Tibial nerve (tissue), 4 donors: ENCODE data around the gene C5orf63. TPM values are rescaled to one million over a fixed set of nuclear protein-coding genes. Genes with fewer than 3 reads are reported as not detected.

Experiments used
- DNase-seq, 2 donors: peaks; one replicate each; pipeline ENCODE4 v3.0.0-alpha.2; 2019; ENCODE audit warnings: low spot score in 2 of 2
- H3K27ac ChIP-seq, 4 donors: fragments of 200-600 bp; sonication (generic) in 3 of 4; one replicate each; pipeline ENCODE4 v1.5.1; 2017 to 2019; ENCODE audit warnings: mild to moderate bottlenecking in 1 of 4
- H3K27me3 ChIP-seq, 2 donors: fragments of 200-600 bp; sonication (generic) in 1 of 2; one replicate each; pipeline versions ENCODE4 v1.5.1 to v1.6.0; 2017 to 2019
- H3K36me3 ChIP-seq, 3 donors: fragments of 200-600 bp; sonication (generic); one replicate each; pipeline ENCODE4 v1.5.1; 2018 to 2019
- H3K4me1 ChIP-seq, 4 donors: fragments of 200-600 bp; sonication (generic) in 3 of 4; one replicate each; pipeline ENCODE4 v1.5.1; 2017 to 2019
- H3K4me3 ChIP-seq, 4 donors: fragments of 200-600 bp; sonication (generic) in 3 of 4; one replicate each; pipeline ENCODE4 v1.5.1; 2017 to 2019; ENCODE audit warnings: mild to moderate bottlenecking in 1 of 4, moderate library complexity in 1 of 4
- H3K9me3 ChIP-seq, 4 donors: fragments of 200-600 bp; sonication (generic) in 3 of 4; one replicate each; pipeline ENCODE4 v1.5.1; 2017 to 2019
- EP300 ChIP-seq, 2 donors: sonication (generic); formaldehyde crosslinking; IDR thresholded peaks; one replicate each; pipeline ENCODE4 v1.6.1; 2017; ENCODE audit warnings: antibody characterized with exemption in 2 of 2, mild to moderate bottlenecking in 1 of 2
- POLR2A ChIP-seq, 2 donors: fragments of 450-650 bp; IDR thresholded peaks; one replicate each; pipeline ENCODE4 v1.6.1; 2017; ENCODE audit warnings: antibody characterized with exemption in 2 of 2, mild to moderate bottlenecking in 2 of 2, moderate library complexity in 2 of 2
- WGBS, 2 donors: methylation state at CpG; one replicate each; pipeline ENCODE4 v1.1.5; 2018; 5-methylcytosine and 5-hydroxymethylcytosine counted together
- total RNA-seq, 4 donors: library from RNA; depleted of rRNA; stranded (reverse); fragments of >200 nt; gene quantifications; one replicate each; pipeline ENCODE4 v1.1.0, GENCODE V29; 2016
- TF ChIP-seq, protein P1 (sequence below), 5 experiments: fragments of 200-600 bp in 3 of 5; fragments of 450-650 bp in 2 of 5; sonication (generic) in 3 of 5; IDR thresholded peaks; one replicate each; pipeline ENCODE4 v1.5.1; 2016 to 2019; ENCODE audit warnings: antibody characterized with exemption in 5 of 5, mild to moderate bottlenecking in 3 of 5, moderate library complexity in 2 of 5

Gene C5orf63
- total RNA-seq, 4 donors from 2014 or later: 1.0 to 7.2 (median 2.0) TPM

DNA sequence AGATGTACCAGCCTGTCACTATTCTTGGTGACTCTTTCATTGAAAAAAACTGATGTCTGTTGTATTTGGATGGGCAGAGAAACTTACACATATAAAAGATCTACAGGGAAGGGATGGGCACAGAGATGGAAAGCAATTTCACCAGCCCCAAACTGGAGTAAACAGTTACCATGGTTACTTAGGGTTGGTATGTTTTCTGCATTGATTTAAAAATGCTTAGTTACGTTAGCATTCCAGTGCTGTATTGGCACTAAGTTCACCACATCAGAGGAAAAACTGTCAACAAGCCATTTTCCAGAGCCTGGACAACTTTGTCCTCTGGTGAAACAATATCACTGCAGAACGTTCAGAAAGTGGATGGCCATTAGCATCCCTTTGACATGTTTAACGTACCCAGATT, 70.9 kb downstream of the C5orf63 start:
- Histone ChIP-seq H3K9me3 (no peaks in the 10 kb centered on the region), H3K36me3 (no peaks in the 10 kb centered on the region), H3K4me1 (peaks cover 0 to 13% (median 0%) of the 10 kb centered on the region in 4 donors), H3K27me3 (no peaks in the 10 kb centered on the region), H3K4me3 (no peak overlapping the region), H3K27ac (no peak overlapping the region)
- no peak for TF ChIP-seq EP300 (IDR thresholded peaks at IDR 0.05)
- TF ChIP-seq, protein P1, sequence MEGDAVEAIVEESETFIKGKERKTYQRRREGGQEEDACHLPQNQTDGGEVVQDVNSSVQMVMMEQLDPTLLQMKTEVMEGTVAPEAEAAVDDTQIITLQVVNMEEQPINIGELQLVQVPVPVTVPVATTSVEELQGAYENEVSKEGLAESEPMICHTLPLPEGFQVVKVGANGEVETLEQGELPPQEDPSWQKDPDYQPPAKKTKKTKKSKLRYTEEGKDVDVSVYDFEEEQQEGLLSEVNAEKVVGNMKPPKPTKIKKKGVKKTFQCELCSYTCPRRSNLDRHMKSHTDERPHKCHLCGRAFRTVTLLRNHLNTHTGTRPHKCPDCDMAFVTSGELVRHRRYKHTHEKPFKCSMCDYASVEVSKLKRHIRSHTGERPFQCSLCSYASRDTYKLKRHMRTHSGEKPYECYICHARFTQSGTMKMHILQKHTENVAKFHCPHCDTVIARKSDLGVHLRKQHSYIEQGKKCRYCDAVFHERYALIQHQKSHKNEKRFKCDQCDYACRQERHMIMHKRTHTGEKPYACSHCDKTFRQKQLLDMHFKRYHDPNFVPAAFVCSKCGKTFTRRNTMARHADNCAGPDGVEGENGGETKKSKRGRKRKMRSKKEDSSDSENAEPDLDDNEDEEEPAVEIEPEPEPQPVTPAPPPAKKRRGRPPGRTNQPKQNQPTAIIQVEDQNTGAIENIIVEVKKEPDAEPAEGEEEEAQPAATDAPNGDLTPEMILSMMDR (IDR thresholded peaks at IDR 0.05): no peak
- no peak for DNase-seq
- 43 to 44% methylated on average over 3 of the region's 3 CpGs for WGBS, 2 donors

DNA sequence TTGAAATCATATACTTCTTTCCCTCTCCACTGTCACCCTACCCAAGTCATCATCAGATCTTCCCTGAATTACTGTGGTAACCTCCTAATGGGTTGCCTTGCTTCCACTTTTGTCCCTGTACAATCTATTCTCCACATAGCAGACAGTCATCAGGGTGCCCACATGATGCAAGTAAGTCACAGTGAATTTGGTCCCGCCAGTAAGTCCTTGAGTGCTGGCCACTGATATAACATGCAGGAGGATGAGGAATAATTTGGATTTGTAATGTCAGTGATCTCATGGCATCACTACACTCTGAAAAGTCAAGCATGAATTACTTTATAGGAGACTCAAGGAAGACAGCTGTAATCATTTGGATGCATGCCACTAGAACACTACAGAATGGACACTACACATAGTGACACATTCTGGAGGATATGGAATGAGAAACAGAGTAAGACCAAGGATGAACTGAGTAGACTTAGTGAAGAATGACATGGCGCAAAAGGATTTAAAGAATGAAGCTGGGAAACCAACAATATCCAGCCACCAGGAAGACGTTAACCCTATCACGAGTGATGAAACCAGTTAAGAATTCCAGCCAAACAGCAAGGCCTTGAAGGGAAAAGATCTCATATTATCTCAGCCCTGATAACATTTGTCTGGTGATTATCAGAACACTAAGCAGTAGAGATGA, 71.5 kb downstream of the C5orf63 start:
- Histone ChIP-seq H3K36me3 (no peaks in the 10 kb centered on the region), H3K4me1 (peaks cover 0 to 7% (median 0%) of the 10 kb centered on the region in 4 donors), H3K27me3 (no peaks in the 10 kb centered on the region), H3K4me3 (no peak overlapping the region), H3K9me3 (no peaks in the 10 kb centered on the region), H3K27ac (no peak overlapping the region)
- DNase-seq: no peak
- WGBS, 2 donors: 64 to 73% methylated on average over 4 of the region's 4 CpGs
- TF ChIP-seq EP300 (IDR thresholded peaks at IDR 0.05) (no peak), POLR2A (IDR thresholded peaks at IDR 0.05) (no peak)
- TF ChIP-seq, protein P1 (IDR thresholded peaks at IDR 0.05): no peak

Other genes with a start within 250 kb of the C5orf63 start
- gene MARCHF3, start 42.9 kb downstream of the C5orf63 start, total RNA-seq: 1 to 10 TPM; 1.8 to 8.7 (median 4.7) TPM
- gene MEGF10, start 217.3 kb upstream of the C5orf63 start, total RNA-seq: 1 to 10 TPM in 2 of 4 donors, under 1 TPM in 2; 0.30 to 3.3 (median 1.3) TPM